Measurements from ENCODE around the gene COQ10A.

Gene COQ10A

GRCh38 chr12:56261503-56262232 lies 5.1 kb upstream of the COQ10A start:
- no peak for TF ChIP-seq CEBPB (IDR thresholded peaks at IDR 0.05)
- no peak for TF ChIP-seq CREB1 (IDR thresholded peaks at IDR 0.05; ENCODE audit: low read depth)
- TF ChIP-seq, protein P1, sequence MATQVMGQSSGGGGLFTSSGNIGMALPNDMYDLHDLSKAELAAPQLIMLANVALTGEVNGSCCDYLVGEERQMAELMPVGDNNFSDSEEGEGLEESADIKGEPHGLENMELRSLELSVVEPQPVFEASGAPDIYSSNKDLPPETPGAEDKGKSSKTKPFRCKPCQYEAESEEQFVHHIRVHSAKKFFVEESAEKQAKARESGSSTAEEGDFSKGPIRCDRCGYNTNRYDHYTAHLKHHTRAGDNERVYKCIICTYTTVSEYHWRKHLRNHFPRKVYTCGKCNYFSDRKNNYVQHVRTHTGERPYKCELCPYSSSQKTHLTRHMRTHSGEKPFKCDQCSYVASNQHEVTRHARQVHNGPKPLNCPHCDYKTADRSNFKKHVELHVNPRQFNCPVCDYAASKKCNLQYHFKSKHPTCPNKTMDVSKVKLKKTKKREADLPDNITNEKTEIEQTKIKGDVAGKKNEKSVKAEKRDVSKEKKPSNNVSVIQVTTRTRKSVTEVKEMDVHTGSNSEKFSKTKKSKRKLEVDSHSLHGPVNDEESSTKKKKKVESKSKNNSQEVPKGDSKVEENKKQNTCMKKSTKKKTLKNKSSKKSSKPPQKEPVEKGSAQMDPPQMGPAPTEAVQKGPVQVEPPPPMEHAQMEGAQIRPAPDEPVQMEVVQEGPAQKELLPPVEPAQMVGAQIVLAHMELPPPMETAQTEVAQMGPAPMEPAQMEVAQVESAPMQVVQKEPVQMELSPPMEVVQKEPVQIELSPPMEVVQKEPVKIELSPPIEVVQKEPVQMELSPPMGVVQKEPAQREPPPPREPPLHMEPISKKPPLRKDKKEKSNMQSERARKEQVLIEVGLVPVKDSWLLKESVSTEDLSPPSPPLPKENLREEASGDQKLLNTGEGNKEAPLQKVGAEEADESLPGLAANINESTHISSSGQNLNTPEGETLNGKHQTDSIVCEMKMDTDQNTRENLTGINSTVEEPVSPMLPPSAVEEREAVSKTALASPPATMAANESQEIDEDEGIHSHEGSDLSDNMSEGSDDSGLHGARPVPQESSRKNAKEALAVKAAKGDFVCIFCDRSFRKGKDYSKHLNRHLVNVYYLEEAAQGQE (IDR thresholded peaks at IDR 0.05; ENCODE audit: low read depth) = no peak
- no peak for TF ChIP-seq RAD21 (IDR thresholded peaks at IDR 0.05; ENCODE audit: low read depth)
- TF ChIP-seq ZBTB7A (IDR thresholded peaks at IDR 0.05; ENCODE audit: low read depth) = no peak
- no peak for TF ChIP-seq NFIC (IDR thresholded peaks at IDR 0.05)
- TF ChIP-seq, protein P2, sequence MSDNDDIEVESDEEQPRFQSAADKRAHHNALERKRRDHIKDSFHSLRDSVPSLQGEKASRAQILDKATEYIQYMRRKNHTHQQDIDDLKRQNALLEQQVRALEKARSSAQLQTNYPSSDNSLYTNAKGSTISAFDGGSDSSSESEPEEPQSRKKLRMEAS (IDR thresholded peaks at IDR 0.05) = peak; percentile 23; the same call in 1 of the 2 replicates
- TF ChIP-seq TEAD4 (IDR thresholded peaks at IDR 0.05) = peak; percentile 54; the same call in 1 of the 2 replicates
- no peak for TF ChIP-seq TAF1 (IDR thresholded peaks at IDR 0.05; ENCODE audit: low read depth)
- TF ChIP-seq USF1 (IDR thresholded peaks at IDR 0.05) = peak; percentile 74
- no peak for TF ChIP-seq YY1 (IDR thresholded peaks at IDR 0.05; ENCODE audit: low read depth)
- no peak for TF ChIP-seq EGR1 (IDR thresholded peaks at IDR 0.05)
- no peak for TF ChIP-seq TCF12 (IDR thresholded peaks at IDR 0.05; ENCODE audit: low read depth)
- no peak for TF ChIP-seq FOXM1 (IDR thresholded peaks at IDR 0.05; ENCODE audit: borderline replicate concordance, low read depth)
- no peak for TF ChIP-seq EP300 (IDR thresholded peaks at IDR 0.05; ENCODE audit: borderline replicate concordance)

DNA sequence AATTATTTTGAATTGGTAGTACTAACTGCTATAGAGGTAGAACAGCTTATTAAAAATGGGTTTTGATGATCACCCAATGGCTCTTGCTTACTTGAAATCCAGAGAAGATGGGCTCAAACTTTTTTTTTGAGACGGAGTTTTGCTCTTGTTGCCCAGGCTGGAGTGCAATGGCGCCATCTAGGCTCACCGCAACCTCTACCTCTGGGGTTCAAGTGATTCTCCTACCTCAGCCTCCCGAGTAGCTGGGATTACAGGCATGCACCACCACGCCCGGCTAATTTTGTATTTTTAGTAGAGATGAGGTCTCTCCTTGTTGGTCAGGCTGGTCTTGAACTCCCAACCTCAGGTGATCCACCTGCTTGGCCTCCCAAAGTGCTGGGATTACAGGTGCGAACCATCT lies 3.8 kb upstream of the COQ10A start:
- peak; percentile 15; the same call in 1 of the 2 replicates for TF ChIP-seq RAD21 (IDR thresholded peaks at IDR 0.05; ENCODE audit: low read depth)

- TF ChIP-seq ZBTB7A (IDR thresholded peaks at IDR 0.05; ENCODE audit: low read depth) (no peak), YY1 (IDR thresholded peaks at IDR 0.05; ENCODE audit: low read depth) (no peak), NFIC (IDR thresholded peaks at IDR 0.05) (no peak), EGR1 (IDR thresholded peaks at IDR 0.05) (no peak), FOXM1 (IDR thresholded peaks at IDR 0.05; ENCODE audit: borderline replicate concordance, low read depth) (no peak), EP300 (IDR thresholded peaks at IDR 0.05; ENCODE audit: borderline replicate concordance) (no peak; the same call in 1 of the 2 replicates)
Observed at GRCh38 chr12:56267443-56268071, 815 bp downstream of the COQ10A start.

GRCh38 chr12:56271031-56271430 lies 4.3 kb downstream of the COQ10A start:
- TF ChIP-seq, protein P1 (IDR thresholded peaks at IDR 0.05; ENCODE audit: low read depth) = no peak
- no peak for TF ChIP-seq USF1 (IDR thresholded peaks at IDR 0.05)
- TF ChIP-seq, protein P2 (IDR thresholded peaks at IDR 0.05) = no peak
- no peak for TF ChIP-seq ZBTB7A (IDR thresholded peaks at IDR 0.05; ENCODE audit: low read depth)
- peak; percentile 23; the same call in 1 of the 2 replicates for TF ChIP-seq RAD21 (IDR thresholded peaks at IDR 0.05; ENCODE audit: low read depth)
- no peak for TF ChIP-seq TAF1 (IDR thresholded peaks at IDR 0.05; ENCODE audit: low read depth)

- no peak for TF ChIP-seq ZBTB7A (IDR thresholded peaks at IDR 0.05; ENCODE audit: low read depth)
- TF ChIP-seq CREB1 (IDR thresholded peaks at IDR 0.05; ENCODE audit: low read depth) = no peak
- TF ChIP-seq EGR1 (IDR thresholded peaks at IDR 0.05) = no peak
- no peak for TF ChIP-seq RAD21 (IDR thresholded peaks at IDR 0.05; ENCODE audit: low read depth)
- TF ChIP-seq CEBPB (IDR thresholded peaks at IDR 0.05) = no peak
- TF ChIP-seq USF1 (IDR thresholded peaks at IDR 0.05) = no peak
- TF ChIP-seq NFIC (IDR thresholded peaks at IDR 0.05) = no peak
Observed at GRCh38 chr12:56274299-56274698, 7.6 kb downstream of the COQ10A start.

GRCh38 chr12:56278905-56279304 lies 12.2 kb downstream of the COQ10A start:
- TF ChIP-seq EGR1 (IDR thresholded peaks at IDR 0.05) = no peak
- TF ChIP-seq YY1 (IDR thresholded peaks at IDR 0.05; ENCODE audit: low read depth) = no peak
- TF ChIP-seq USF1 (IDR thresholded peaks at IDR 0.05) = no peak
- TF ChIP-seq FOXM1 (IDR thresholded peaks at IDR 0.05; ENCODE audit: borderline replicate concordance, low read depth) = no peak
- TF ChIP-seq RAD21 (IDR thresholded peaks at IDR 0.05; ENCODE audit: low read depth) = no peak
- no peak for TF ChIP-seq EP300 (IDR thresholded peaks at IDR 0.05; ENCODE audit: borderline replicate concordance)
- TF ChIP-seq, protein P2 (IDR thresholded peaks at IDR 0.05) = no peak
- no peak for TF ChIP-seq CEBPB (IDR thresholded peaks at IDR 0.05)
- TF ChIP-seq, protein P1 (IDR thresholded peaks at IDR 0.05; ENCODE audit: low read depth) = no peak

Data from Ishikawa (cell line).